IMR-90 (cell line): Measurements from ENCODE around the gene EEF1AKMT1.

ENCODE experiments used
- CEBPB ChIP-seq: IDR thresholded peaks from 2 replicates; pipeline ENCODE4 v1.6.1; 2012; ENCODE audit warnings: low read depth, low read length, improper control_type of control experiment
- MAFK ChIP-seq: IDR thresholded peaks from 2 replicates; pipeline ENCODE4 v1.6.1; 2012; ENCODE audit warnings: low read depth, low read length, improper control_type of control experiment
- POLR2A ChIP-seq: IDR thresholded peaks from 2 replicates; pipeline ENCODE4 v1.6.1; 2012; ENCODE audit warnings: mild to moderate bottlenecking, low read depth, low read length
- TF ChIP-seq, protein P1 (sequence below): conservative IDR thresholded peaks from 2 replicates; pipeline ENCODE4 v1.5.1; 2012; ENCODE audit warnings: mild to moderate bottlenecking, low read depth, low read length, improper control_type of control experiment

- TF ChIP-seq, protein P1, sequence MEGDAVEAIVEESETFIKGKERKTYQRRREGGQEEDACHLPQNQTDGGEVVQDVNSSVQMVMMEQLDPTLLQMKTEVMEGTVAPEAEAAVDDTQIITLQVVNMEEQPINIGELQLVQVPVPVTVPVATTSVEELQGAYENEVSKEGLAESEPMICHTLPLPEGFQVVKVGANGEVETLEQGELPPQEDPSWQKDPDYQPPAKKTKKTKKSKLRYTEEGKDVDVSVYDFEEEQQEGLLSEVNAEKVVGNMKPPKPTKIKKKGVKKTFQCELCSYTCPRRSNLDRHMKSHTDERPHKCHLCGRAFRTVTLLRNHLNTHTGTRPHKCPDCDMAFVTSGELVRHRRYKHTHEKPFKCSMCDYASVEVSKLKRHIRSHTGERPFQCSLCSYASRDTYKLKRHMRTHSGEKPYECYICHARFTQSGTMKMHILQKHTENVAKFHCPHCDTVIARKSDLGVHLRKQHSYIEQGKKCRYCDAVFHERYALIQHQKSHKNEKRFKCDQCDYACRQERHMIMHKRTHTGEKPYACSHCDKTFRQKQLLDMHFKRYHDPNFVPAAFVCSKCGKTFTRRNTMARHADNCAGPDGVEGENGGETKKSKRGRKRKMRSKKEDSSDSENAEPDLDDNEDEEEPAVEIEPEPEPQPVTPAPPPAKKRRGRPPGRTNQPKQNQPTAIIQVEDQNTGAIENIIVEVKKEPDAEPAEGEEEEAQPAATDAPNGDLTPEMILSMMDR: no peak
- no peak for TF ChIP-seq POLR2A
- TF ChIP-seq CEBPB: no peak
- no peak for TF ChIP-seq MAFK
Observed at GRCh38 chr13:20749377-20749776, 24.4 kb downstream of the EEF1AKMT1 start.
